Fibroblast of mammary gland (primary cell): ENCODE results near the gene ABCD2.
"Not testable (repeated sequence)": the region's sequence is repeated elsewhere in the genome, so short reads cannot be mapped to it uniquely, and the experiment has no call there.

Experiments used
- DNase-seq: peaks from one replicate; pipeline ENCODE4 v3.0.0-alpha.2; 2010; ENCODE audit warnings: low read depth
- H3K4me3 ChIP-seq: 2 replicates; pipeline ENCODE4 v1.5.1; 2011; ENCODE audit warnings: low read depth, mild to moderate bottlenecking, low read length, moderate library complexity; ENCODE audit not compliant: control insufficient read depth
- CTCF ChIP-seq: conservative IDR thresholded peaks from 2 replicates; pipeline ENCODE4 v1.5.1; 2011; ENCODE audit warnings: low read depth, low read length, inconsistent platforms; ENCODE audit not compliant: control insufficient read depth, insufficient read depth

The ABCD2 gene

GRCh38 chr12:39606712-39607423 is 12.7 kb downstream of the ABCD2 start:
- no peak for TF ChIP-seq CTCF
- DNase-seq = no peak
- H3K4me3 ChIP-seq = no peak overlapping the region

- no peak overlapping the region for H3K4me3 ChIP-seq
- no peak for TF ChIP-seq CTCF
- peak; percentile 38 for DNase-seq
Measured at GRCh38 chr12:39605996-39606395, 13.6 kb downstream of the ABCD2 start.

- TF ChIP-seq CTCF = no peak
- DNase-seq = peak; percentile 31
- H3K4me3 ChIP-seq = no peak overlapping the region
Measured at GRCh38 chr12:39605501-39605900, 14.1 kb downstream of the ABCD2 start.

GRCh38 chr12:39603065-39603464 is 16.5 kb downstream of the ABCD2 start:
- no peak for DNase-seq
- H3K4me3 ChIP-seq = no peak overlapping the region
- TF ChIP-seq CTCF = no peak

- not testable (repeated sequence) for DNase-seq, H3K4me3 ChIP-seq
Measured at GRCh38 chr12:39601951-39602350, 17.7 kb downstream of the ABCD2 start.

- H3K4me3 ChIP-seq = no peak overlapping the region
- no peak for TF ChIP-seq CTCF
- no peak for DNase-seq
Measured at GRCh38 chr12:39595928-39596327, 23.7 kb downstream of the ABCD2 start.

GRCh38 chr12:39592295-39592694 is 27.3 kb downstream of the ABCD2 start:
- H3K4me3 ChIP-seq = no peak overlapping the region
- DNase-seq = no peak
- no peak for TF ChIP-seq CTCF
